Forelimb muscle (tissue), 1 donor: ENCODE data around the gene CLSTN3. TPM values are rescaled to one million over a fixed set of nuclear protein-coding genes. Genes with fewer than 3 reads are reported as not detected.
A peak's percentile ranks its signal among the peaks of the same experiment; 100 is the strongest.
"Not testable (repeated sequence)": the region's sequence is repeated elsewhere in the genome, so short reads cannot be mapped to it uniquely, and the experiment has no call there.

Experiments used
- DNase-seq: peaks from one replicate; pipeline ENCODE4 v3.0.0-alpha.2; 2013; ENCODE audit warnings: low read depth
- polyA plus RNA-seq: library from polyadenylated mRNA; unstranded; fragments of 120-200 nt; gene quantifications from one replicate; pipeline ENCODE4 v1.2.1, GENCODE V29; 2013; ENCODE audit not compliant: insufficient read length

CLSTN3 gene
- polyA plus RNA-seq, 1 donor, result 13.5 TPM

DNA sequence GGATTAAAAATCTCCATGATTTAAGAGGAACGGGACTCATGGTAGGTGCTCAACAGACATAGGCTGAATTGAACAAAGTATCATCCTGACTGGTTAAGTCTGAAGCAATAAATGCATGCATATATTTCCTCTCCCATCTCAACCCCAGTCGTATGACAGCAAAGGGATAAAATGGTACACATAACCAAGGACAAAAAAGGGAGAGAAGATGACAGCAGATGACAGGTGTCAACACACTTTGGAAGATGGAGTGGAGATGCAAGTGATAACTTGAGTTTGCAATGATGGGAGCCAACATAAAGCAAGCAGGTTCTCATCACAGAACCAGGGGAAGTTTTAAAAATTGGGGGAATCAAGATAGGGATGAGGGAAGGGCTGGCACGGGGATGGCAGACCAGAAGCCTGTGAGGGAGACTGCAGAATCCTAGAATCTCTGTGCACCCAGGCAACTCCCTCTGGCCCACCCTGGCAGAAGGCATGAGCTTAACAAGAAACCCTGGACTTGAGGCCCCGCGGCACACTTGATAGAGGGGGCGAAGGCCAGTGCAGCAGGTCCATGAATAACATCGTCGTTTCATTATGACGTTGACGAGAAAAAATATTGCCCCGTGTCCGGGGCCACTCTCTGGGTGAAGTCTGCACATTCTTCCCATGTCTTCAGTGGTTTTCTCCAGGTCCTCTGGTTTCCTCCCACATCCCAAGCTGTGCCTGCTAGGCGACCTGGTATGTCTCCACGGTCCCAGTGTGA, 26.2 kb upstream of the CLSTN3 start:
- DNase-seq, result no peak

DNA sequence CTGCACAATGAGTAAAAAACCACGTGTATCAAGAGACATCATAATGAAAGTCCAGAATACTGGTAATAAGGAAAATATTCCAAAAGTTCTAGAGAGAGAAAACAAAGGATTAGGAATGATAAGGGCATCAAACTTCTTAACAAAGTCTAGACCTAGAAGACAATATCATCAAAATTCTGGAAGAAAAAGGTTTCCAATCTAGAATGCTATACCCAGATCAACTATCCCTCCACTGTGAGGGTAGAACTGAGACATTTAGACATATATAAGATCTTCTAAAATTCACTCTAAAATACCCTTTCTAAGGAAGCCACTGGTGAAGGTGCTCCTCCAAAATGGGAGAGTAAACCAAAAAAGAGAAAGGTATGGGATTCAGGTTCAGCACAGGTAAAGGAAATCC, 24.1 kb upstream of the CLSTN3 start:
- DNase-seq, result no peak

GRCh38 chr12:7107181-7107580, 23.0 kb upstream of the CLSTN3 start:
- not testable (repeated sequence) for DNase-seq

- DNase-seq, result no peak
Measured at GRCh38 chr12:7107636-7108002, 22.6 kb upstream of the CLSTN3 start.

GRCh38 chr12:7108003-7108795, 22.0 kb upstream of the CLSTN3 start:
- no peak for DNase-seq

DNA sequence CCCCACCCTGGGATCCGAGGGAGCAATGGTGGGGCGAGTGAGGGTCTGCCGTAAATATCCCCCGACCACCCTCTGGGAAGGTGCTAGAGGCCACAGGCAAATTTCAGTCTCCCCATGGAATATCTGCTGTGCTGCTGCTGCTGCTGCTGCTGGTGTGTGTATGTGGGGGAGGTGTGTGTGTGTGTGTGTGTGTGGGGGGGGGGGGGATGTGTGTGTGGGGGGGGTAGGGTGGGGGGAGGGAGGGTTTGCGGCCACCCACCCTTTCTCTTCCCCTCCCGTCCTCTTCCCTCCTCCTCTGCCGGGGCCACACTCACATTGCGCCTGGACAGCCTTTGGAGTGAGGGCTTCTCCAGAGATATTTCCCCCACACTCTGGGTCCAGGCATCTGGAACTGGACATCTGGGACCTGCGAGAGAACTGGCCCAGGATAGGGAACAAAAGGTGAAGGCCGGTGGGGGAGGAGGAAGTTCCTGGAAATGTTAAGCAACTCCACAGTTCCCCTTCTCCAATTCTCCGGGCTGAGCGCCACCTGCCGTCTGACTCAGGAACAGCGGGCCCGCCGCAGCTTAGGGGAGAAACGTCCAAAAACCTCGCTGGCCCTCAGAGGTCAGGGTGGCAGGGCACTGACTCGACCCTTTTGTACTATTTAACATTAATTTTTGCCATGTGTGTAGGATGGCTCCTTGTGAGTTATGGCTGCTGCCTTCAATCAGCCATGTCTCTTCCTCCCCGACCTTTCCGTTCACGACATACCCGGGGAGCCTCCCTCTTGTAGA, 21.2 kb upstream of the CLSTN3 start, which contains the start of gene C1RL:
Gene C1RL, minus strand, starts transcription at position 419 of the 776 bp plus-strand sequence. Its CDS starts 34 bp downstream, at position 385.
- peak; percentile 72 for DNase-seq

DNA sequence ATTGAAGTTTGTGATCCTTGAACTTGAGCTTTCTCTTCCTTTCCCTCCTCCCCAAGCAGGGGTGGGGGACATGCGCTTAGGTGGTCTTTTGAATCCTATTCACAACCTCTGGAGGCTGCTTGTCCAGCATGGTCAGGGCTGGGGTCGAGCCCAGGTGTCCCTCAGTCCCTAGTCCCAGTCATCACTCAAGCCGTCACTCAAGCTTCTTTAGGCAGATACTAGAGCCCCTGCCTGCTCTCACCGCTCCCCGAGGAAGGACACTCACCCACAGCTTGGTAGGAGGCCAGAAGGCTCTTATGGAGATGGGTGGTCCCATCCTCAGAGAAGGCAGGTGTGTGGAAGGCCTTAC, 20.6 kb upstream of the CLSTN3 start:
- DNase-seq, result no peak

DNA sequence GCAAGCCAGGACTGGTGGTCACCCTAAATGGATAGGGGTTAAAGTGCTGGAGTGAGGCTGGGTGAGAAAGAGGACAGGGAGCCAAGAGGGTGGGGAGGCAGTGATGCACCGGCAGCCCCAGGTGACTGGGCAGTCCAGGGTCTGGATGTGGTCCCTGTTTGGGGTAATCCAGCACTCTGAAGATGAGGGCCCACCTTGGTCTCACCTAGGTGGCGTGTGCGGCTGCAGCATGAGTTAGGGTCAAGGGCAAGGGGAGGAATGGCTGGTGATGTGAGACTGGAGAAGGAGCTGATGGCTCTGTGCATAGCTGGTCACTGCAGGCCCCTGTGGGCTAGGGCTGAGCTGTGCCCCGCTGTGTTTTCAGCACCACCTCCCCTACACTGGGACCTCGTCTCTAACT, 19.5 kb upstream of the CLSTN3 start:
- no peak for DNase-seq

- peak; percentile 51 for DNase-seq
Measured at GRCh38 chr12:7112041-7112440, 18.1 kb upstream of the CLSTN3 start.

DNA sequence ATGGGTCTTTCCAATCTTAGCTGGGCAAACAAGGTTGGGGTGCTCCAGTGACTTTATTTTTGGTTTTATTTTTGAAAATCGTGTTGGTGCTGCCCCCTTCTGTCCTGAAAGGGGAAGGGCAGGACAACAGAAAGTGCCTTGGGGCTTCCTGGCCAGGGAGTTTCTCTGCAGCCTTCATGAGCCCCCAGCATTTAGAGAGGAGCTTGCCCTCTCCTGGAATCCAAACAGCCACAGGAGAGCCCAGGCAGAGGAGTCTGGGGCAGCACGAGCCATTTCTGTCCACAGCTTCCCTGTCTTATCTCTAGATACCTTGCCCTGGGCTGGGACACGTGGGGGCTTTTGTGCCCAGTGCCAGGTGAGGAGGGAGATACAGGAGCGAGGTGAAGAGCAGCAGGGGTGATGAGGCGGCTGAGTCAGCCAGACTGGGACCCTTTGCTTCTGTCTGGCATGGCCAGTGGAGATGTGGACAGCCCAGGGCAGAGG, 16.7 kb upstream of the CLSTN3 start:
- DNase-seq, result no peak

DNA sequence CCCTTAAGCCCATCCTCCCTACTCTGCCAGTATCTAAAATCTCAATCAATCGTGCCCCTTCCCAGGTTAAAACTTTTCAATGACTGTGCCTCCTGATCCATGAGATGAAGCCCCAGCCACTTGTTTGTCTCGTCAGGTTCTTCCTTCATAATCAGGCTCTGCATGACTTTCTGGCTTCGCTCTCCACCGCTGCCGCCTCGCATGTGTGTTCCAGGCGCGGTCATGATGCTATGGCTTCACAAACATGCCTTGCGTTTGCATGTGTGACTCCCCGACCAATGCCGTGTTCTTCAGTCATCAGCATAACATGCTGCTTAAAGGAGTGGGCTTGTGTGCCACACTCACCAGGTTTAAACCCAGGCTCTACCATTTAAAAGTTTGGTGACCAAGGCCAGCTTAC, 16.2 kb upstream of the CLSTN3 start:
- DNase-seq, result no peak

DNA sequence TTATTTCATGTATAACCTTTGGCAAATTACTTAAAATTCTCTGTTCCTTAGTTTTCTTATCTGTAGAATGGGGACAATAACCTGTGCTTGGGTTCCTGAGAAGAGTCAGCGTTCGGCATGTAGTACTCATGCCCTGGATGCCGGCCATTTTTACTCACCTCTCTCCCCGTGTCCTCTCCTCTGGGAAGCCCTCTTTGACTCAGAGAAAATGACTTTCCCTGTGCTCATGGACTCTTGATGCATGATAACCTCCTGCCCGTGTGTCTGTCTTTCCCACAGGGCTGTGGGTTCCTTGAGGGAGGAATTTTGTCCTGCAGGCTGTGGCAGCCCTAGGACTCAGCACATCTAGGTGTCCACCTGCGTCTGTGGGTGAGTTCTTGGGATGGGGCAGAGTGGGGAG, 15.3 kb upstream of the CLSTN3 start:
- no peak for DNase-seq

DNA sequence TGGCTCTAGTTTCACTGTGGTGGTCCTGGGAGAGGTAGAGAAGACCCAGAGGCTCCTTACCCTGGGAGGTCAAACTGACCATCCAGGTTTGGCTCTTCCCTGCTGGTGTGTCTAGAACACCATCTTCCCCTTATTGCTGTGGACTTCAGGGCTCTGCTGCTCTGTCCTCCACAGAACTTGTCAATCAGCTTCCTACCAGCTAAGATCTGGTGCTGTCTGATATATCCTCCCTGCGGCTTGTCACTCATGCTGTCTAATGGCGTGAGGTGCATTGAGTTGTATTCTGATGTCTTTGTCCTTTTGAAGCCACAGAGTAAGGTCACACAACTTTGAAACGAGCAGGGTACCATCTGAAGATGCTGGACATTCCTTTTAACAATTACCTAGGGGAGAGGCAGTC, 14.0 kb upstream of the CLSTN3 start:
- no peak for DNase-seq

DNA sequence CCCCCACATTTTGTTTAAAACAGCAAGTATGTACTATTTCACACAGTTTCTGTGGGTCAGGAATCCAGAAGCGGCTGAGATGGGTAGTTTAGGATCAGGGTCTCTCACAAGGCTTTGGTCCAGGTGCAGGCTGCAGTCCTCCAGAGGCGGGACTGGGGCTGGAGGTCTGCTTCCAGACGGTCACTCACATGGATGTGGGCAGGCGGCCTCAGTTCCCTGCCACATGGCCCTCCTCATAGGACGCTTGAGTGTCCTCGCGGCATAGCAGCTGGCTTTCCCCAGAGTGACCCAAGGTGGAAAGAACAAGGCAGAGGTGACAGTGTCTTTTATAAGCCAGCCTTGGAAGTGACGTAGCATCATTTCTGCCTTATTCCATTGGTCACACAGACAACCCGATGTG, 13.3 kb upstream of the CLSTN3 start:
- DNase-seq, result no peak

- DNase-seq, result no peak
Measured at GRCh38 chr12:7117670-7118069, 12.5 kb upstream of the CLSTN3 start.

DNA sequence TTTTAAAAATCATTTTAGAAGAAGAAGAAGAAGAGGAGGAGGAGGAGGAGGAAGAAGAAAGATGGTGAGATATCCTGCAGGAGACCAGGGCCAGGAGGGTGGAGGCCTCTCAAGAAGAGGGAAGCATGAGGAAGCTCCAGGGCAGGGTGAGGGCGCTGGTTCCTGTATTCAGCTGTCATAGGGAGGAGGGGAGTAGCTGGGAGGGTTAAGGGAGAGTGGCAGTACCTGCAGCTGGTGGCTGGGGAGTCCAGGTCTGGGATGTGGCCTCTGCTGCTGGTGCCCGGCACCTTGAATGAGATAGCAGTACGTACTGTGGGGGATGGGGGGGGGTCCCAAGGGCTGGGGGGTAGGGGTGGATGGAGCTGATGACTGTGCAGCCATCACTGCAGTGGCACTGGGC, 11.3 kb upstream of the CLSTN3 start:
- DNase-seq, result no peak

- no peak for DNase-seq
Measured at GRCh38 chr12:7120166-7120565, 10.0 kb upstream of the CLSTN3 start.

GRCh38 chr12:7121324-7121723, 8.8 kb upstream of the CLSTN3 start:
- DNase-seq, result no peak

GRCh38 chr12:7122811-7123769, 7.1 kb upstream of the CLSTN3 start:
- no peak for DNase-seq

DNA sequence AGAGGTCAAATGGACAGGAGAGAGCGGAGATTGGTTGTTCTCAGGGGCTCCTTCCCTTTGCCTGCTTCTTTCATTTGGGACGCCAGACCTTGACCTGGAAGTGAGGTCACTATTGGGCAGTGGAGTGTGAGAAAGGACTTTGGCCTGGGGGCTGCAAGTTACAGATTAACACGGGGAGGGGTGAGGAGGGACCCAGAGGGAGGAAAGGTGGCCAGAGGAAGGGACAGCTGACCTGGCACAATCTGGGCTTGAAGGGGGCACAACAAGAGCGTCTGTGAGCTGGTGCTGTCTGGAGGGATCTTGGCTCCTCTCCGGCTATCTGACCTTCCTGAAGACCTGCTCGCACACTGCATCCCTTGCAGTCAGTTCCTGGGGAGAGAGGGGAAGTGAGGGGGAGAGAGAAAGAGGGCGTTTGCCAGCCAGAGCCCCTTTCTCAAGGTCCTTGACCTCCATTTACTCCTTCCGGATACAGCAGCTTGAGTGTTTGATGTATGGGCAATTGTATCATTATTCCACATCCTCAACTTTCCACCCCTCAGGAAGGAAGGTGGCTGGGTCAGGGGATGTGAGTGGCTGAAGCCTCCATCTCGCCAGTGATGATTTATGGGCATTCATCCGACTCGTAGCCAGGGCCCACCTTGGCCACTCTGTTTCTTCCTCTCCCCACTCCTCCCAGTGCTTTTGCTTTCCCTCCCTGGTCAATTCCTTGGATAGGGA, 6.2 kb upstream of the CLSTN3 start:
- no peak for DNase-seq
